ENCODE results near the gene IL12RB1.

The IL12RB1 gene

DNA sequence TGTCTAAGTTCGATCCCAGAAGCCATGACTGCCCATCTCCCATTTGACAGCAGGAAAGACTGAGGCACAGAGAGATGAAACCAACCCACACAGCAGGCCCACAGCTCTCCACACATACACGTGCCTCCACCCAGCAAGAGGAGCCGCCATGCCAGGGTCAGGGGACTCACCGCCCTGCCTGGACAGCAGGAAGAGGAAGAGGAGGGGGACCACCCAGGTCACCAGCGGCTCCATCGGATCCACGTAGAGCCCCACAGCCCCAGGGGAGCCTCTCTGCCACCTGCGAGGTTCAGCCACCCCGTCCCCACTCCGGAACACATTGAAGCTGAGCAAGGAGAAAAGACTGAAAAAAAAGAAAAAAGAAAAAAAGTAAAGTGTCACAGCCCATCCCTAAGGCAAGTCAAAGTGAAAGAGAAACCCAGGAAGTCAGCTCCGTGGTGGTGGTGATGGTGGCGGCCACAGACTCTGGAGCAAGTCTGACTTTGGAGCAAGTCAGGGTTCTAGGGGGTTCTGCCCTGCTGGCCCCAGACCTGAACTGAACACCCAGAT is at the start of gene IL12RB1:
Gene IL12RB1, minus strand, starts transcription at position 345 of the 549 bp plus-strand sequence. Its CDS starts 111 bp downstream, at position 234.
- DNase-seq (ENCODE audit: low read depth) = peak; percentile 35

DNA sequence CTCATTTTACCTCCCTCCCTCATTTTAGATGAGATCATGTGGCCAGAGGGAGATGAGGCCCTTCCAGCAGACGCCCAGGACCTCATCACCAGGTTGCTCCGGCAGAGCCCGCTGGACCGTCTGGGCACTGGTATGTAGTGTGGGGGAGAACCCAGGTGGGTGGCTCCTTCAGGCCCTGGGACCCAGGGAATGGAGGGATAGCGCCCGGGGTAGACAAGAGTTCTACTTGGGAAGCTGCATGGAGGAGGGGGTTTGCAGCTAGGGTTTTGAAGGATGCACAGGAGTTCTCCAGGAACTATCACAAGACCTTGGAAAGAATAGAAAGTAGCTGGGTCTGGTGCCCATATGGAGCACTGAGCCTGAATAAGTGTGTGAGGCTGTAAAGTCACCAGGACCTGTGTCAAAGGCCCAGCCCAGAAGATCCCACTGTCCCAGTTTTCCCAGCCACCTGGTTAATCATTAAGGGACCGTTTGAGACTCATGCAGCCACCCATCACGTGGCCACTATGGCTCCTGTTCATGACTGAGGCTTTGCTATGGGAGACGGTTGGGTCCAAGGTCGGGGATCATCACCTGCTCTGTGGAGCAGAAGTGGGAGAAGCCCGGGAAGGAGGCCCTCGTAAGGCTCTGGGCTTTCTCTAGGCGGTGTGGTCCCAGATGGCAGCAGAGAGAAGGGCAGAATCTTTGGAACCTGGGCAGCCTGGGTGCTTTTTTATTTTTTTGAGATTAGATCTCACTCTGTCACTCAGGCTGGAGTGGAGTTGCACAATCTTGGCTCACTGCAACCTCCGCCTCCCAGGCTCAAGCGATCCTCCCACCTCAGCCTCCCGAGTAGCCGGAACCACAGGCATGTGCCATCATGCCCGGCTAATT is 49.2 kb upstream of the IL12RB1 start:
- no peak for DNase-seq (ENCODE audit: low read depth)

DNA sequence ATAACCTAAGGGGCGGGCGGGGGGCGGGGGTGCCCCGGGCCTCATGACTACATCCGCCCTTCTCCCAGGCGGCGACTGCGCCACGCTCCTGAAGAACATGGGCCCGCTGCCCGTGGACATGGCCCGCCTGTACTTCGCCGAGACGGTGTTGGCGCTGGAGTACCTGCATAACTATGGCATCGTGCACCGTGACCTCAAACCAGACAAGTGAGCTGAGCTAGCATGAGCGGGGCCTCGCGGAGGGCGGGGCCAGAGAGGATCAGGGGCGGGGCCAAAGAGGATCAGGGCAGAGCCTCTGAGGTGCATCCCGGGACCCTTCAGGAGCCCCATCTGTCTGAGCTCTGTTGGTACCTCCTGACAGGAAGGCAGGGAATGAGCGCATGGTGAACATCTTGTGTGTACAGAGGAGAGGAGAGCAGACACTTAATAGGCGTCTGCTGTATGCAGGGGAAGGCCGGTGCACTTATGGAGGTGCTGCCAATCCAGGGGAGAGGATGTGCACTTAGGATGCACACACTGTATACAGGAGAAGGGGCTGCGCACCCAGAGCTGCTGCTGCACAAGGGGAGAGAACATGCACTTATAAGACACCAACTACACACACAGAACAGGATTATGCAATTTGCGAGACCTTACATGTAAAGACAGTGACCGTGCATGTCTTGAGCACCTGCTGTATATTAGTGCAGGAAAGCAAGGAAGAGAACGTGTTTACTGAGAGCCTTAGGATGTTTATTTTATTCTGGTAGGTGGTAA is 45.3 kb upstream of the IL12RB1 start:
- no peak for DNase-seq (ENCODE audit: low read depth)

DNA sequence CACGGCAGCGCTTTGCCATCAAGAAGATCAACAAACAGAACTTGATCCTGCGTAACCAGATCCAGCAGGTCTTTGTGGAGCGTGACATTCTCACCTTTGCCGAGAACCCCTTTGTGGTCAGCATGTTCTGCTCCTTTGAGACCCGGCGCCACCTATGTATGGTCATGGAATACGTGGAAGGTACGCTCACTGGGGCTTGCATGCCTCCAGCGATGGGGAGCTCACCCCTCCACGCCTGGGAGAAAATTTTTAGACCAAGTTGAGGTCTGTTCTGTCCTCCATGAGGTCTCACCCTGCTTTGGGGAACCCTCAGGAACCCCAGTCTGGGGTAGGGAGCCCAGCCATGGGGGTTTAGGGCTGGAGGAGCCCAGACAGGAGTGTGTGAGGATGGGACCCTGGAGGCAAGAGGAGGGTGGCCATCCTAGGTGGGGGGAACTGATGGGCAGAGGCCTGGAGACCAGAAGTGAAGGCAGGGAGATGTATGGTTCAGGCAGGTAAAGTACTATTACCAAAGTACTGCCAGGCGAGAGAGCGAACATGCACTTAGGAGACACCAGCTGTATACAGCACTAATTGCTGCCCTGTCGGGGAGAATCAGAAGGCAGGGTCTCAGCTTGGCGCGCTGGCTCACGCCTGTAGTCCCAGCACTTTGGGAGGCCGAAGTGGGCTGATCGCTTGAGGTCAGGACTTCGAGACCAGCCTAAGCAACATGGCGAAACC is 43.9 kb upstream of the IL12RB1 start:
- DNase-seq (ENCODE audit: low read depth) = no peak

DNA sequence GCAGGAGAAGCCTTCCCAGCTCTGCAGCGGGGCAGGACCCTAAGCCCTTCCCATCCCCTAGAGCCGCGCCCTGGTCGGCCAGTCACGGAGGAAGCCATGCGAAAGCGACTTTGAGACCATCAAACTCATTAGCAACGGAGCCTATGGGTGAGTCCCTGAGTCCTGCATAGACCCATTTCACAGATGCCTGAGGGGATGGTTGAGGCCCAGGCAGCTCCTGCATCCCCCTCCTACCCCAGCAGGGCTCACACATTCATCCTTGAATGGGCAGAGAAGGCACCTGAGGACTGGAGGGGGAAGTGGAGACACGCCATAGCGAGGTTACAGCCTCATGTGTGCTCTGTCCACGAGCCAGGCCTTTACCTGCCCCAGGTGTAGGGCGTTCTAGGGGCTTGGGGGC is 42.1 kb upstream of the IL12RB1 start:
- no peak for DNase-seq (ENCODE audit: low read depth)

DNA sequence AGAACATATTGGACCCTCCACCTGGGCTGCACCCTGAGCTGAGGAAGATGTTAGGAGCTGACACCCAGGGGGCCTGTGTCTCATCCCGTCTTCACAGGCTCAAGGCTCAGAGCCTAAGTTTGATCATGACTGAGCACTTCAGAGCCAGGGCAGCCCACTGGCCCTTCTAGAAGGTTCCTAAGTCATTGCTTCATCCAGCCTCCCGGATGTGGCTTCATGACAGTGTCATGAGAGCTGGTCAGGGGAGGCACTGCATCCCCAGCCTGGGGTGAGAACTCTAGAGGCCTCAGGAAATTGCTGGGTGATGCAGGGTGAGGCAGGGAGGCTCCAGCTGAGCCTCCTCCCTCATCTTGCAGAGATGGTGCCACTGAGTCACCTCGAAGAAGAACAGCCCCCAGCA is 41.3 kb upstream of the IL12RB1 start:
- no peak for DNase-seq (ENCODE audit: low read depth)

DNA sequence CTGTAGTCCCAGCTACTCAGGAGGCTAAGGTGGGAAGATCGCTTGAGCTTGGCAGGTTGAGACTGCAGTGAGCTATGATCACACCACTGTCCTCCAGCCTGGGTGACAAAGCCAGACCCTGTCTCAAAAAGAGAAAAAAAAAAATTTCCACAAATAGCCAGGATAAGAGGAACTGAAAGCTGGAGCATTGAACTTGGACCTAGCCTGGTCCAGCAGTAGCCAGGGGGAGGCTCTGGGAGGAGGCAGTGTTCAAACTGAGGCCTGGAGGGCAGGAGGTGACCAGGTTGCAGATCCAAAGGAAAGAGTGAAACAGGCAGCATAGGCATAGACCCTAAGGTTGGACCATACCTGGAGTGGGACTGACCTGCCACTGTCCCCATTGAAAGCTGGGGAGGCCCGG is 39.4 kb upstream of the IL12RB1 start:
- no peak for DNase-seq (ENCODE audit: low read depth)

DNA sequence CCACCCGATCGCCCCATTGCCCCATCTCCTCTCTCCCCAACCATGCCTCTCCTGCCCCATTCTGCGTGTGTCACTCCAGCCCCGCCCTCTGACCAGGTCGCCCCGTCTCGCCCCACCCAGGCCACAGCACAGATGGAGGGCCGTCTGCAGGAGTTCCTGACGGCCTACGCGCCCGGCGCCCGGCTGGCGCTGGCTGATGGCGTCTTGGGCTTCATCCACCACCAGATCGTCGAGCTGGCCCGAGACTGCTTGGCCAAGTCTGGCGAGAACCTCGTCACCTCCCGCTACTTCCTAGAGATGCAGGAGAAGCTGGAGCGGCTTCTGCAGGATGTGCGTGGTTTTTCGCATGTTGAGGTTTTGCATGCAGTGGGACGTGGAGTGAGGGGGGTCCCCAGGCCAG is 37.1 kb upstream of the IL12RB1 start:
- no peak for DNase-seq (ENCODE audit: low read depth)

DNA sequence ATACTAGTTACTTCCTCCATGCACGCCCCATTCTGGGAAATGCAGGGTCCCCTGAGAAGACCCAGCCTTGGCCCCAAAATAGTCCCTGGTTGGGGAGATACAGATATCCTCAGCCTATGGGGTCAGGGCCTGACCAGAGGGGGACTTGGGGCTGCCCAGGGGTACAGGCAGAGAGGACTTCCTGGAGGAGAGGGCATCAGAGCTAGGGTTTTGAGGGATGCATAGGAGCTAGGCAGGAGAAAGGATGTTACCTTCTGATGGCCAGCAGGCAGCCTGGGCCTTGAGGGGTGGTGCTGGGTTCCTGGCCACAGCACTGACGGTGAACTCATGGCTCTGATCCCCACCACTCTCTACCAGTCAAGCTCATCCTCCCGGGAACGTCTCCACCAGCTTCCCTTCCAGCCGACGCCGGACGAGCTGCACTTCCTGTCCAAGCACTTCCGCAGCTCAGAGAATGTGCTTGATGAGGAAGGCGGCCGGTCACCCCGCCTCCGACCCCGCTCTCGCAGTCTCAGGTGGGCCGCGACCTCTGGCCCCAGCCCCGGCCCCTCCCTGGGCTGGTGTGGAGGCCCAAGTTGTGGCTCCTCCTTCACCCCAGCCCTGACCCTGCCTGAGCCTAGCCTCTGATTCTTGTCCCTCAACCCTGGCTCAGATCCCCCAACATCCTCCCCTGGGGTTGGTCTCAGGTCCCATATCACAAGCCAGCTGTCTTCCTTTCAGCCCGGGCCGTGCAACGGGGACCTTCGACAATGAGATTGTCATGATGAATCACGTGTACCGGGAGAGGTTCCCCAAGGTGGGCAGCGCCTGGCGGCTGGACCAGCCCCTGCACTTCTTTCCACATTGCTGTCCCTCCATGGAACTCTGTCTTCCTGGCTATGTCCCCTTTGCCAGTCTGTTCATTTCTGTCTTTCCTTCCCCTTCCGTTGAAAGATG is 36.4 kb upstream of the IL12RB1 start:
- DNase-seq (ENCODE audit: low read depth) = no peak

DNA sequence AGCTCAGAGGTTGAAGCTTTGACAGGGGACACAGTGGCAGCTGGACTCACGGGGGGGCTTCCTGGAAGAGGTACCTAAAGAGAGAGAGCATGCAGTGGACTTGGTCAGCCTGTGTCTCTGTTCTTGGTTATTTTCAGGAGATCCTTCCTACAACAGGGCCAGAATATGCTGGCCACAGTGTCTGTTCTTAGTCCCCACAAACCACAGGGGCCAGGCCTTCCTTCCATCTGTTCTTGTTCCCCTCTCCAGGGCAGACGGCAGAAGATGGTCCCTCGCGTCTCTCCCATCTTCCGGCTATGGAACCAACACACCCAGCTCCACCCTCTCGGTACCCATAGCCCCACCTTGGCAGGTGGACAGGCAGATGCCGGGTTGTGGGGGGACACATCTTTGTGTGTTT is 35.7 kb upstream of the IL12RB1 start:
- no peak for DNase-seq (ENCODE audit: low read depth)

DNA sequence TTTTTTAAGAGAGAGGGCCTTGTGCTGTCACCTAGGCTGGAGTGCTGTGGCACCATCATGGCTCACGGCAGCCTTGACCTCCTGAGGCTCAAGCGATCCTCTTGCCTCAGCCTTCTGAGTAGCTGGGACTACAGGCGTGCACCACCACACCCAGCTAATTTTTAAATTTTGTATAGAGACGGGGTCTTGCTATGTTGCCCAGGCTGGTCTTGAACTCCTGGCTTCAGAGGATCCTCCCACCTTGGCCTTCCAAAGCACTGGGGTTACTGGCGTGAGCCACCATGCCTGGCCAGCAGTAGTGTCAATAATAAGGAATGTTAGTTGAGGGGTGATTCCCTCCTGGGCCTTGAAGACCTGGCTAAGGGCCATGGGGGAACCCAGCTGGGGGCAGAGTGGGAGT is 34.4 kb upstream of the IL12RB1 start:
- no peak for DNase-seq (ENCODE audit: low read depth)

DNA sequence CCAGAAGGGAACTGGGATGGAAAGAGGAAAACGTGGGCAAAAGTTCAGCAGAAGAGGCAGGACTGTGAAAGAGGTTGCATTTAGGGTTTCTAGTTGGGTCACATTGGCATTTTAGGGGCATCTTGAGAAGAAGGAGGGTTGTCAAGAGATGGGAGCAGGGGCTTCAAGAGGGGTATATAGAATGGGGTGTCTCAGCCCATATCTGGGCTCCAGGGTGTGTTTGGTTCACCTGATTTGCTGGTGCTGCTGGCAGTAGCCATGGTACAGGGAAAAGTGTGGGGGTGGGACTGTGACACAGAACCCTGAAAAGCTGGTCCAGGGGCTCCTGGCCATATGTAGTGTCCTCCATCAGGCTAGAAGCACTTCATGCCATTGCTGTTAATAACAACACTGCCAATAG is 33.4 kb upstream of the IL12RB1 start:
- no peak for DNase-seq (ENCODE audit: low read depth)

DNA sequence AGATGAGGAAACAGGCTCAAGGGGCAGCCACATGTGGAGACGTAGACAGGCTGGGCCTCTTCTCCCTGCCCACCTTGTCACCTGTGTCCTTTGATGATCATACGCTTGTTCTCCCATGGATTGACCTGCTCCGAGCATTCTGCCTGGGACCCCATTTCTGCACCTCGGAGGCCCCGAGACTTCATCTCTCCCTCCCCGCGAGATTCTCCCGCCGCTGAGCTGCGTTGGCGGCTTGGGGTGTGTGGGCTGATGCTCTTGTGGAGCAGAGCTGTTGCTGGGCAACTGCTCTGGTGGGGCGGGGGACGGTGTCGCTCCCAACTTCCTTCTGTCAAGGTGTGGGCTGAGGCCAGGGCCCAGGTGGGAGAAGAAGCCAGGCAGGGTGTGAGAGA is 33.0 kb upstream of the IL12RB1 start:
- DNase-seq (ENCODE audit: low read depth) = no peak

DNA sequence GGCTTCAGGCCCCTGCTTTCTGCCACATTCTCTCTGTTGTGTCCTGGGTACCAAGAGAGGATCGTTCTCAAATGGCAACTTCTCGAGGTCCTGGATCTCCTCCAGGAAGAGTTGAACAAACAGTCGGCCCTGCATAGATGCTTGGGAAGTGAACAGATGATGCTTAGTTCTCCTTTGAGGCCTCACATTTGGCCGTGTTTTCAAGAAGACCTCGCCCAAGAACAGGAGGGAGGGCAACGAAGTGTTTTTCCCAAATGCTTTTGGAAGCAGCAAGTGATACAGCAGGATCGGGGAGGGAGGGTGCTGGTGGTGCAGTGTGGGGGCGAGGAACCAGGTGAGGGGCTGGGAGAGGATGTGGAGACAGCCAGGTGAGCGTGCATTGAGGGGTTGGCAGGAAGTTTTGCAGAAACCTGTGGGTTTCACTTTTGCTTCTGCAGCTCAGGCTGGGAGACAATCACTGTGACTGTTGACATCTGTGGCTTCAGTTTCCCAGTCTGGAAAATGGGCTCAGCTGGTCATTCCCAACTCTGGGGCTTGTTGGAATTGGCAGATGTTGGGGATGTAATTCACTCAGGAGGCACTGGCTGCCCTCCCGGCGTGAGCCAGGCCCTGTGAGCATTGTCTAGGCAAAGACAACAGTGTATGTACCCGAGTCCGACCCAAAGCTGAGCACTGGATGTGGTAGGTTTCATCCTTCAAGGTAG is 32.4 kb upstream of the IL12RB1 start:
- DNase-seq (ENCODE audit: low read depth) = no peak

DNA sequence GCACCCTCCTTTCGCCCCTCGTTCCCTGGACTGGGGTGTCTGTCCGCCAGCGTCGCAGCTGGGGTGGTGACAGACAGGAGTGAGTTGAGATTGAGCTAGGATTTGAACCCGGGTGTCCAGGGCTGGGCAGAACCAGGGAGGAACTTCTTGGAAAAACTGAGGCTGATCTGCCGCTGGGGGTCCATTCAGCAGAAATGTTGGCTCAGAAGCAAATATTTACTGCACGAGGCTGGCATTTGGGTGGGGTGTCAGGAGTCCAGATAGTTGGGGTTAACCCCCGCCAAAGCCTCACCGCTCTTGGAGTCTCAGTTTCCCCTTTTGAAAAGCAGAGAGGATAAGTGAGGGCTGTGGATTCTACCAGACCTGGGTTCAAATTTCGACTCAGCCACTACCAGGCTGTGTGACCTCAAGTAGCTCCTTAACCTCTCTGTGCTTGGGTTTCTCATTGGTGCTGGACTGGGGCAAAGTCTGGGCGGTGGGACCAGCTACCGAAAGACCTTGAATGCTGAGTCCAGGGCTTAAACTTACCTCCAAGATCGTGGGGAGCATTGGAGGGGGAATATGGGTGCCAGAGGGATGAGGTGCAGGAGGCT is 31.8 kb upstream of the IL12RB1 start:
- no peak for DNase-seq (ENCODE audit: low read depth)

DNA sequence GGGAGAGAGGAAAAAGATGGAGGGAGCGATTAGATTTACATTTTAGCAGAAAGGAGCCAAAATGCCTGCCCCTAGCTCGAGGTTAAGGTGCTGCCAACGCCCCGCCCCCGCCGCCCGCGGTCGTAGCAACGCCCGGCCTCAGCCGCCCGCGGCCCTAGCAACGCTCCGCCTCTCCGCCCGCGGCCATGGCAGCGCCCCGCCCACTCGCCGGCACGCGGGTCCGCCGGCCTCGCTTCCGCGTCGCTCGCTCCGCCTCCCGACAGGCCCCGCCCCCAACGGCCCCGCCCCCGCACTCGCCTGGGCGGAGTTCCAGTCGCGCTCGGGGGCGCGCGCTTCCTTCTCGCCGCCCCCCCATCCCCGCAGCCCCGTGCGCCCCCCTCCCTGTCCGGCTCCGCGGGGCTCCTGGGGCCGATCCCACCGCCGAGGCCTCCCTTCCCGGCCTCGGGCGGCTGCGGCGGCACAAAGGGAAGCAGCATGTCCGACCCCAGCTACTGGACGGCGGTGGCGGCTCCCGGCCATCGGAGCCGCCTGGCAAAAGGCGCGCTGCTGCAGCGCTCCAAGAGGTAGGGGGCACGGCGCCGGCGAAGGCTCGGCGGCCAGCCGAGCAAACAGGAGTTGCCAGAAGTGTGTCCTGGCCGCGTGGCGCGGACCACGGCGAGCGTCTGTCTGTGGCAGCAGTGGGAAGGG is 31.1 kb upstream of the IL12RB1 start:
- DNase-seq (ENCODE audit: low read depth) = peak; percentile 92

DNA sequence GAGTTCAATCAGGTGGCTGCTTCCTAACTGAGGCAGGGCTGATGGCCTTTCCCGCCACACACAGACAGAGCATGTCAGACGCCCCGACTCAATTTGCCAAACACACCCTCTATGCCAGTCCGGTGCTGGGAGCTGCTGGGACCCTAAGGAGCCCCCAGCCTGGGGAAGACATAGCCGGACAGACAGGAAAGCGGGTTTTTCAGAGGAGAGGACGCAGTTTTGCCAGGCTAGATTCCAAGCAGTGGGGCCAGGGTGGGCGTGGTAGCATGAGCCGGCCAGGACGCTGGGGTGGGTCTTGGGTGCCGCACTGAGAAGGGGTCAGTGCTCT is 30.6 kb upstream of the IL12RB1 start:
- no peak for DNase-seq (ENCODE audit: low read depth)

DNA sequence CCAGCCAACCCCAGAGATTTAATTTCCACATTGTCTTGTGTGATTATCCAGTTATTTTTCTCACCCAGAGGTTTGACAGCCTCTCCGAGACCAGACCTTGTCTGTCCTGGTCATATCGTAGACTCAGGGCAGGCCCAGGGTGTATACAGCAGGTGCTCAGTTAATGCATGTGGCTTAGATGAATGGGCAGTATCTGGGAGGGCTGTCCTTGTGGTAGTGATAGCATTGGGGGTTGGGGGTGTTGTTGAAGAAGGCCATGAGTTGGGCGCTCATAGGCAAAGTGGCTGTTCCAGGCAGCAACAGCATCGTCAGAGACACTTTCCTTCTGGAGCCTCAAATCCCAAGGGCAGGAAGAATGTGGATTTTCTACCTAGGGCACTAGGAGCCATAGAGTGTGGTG is 27.7 kb upstream of the IL12RB1 start:
- no peak for DNase-seq (ENCODE audit: low read depth)

DNA sequence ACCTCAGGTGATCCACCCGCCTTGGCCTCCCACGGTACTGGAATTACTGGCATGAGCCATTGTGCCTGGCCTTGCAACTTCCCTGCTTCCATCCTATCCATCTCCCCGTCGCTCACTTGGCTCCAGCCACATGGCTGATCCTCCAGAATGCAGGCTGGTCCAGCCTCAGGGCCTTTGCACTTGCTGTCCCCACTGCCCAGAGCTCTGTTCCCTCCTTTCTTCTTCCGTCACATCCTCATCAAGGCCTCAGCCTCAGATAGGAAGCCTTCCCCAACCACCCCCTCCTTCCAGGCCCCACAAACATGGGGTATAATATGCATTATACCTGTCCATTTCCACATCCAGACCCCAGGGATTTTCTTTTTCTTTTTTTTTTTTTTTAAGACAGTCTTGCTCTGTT is 27.1 kb upstream of the IL12RB1 start:
- no peak for DNase-seq (ENCODE audit: low read depth)

DNA sequence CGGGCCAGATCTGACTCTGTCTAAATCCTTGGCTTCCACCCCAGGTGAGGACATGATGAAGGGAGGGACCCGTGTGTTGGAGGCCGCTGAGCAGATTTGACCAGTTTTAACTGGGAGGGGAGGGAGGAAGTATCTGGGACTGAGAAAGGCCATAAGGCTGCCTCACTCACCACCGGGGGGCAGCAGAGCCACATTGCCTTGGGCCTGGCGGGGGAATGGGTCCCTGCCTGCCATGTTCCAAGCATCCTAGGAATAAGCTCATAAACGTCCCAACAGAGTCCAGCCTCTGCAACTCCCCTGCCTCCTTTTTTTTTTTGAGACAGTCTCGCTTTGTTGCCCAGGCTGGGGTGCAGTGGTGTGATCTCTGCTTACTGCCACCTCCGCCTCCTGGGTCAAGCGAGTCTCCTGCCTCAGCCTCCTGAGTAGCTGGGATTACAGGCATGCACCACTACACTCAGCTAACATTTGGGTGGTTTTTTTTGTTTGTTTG is 26.3 kb upstream of the IL12RB1 start:
- peak; percentile 71 for DNase-seq (ENCODE audit: low read depth)
